Hypothalamus (tissue), 51 donors: ENCODE results near the gene ZMYM4.
"Not testable (repeated sequence)": the region's sequence is repeated elsewhere in the genome, so short reads cannot be mapped to it uniquely, and the experiment has no call there.

Source experiments
- DNase-seq, 51 donors: peaks; one replicate each; lab custom pipeline; 2025; lab: John Stamatoyannopoulos, UW

The ZMYM4 gene

DNA sequence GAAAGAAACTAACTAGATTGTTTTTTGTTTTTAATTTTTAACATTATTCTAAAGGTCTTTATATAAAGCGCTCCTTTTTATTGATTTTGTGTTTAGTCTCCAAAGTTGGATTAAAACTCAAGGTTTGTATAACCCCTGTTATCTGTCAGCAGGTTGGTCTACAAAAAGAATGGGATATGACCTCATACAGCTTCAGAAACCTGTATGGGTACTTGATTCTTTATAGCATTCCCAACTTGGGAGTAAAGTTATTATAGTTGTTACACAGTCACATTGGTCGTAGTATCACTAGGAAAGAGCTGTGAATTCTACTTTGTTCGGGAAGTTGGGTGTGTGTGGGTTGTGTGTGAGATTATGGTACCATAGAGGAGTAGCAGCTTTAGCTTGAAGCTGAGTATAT lies 52.4 kb downstream of the ZMYM4 start:
- no peak for DNase-seq

DNA sequence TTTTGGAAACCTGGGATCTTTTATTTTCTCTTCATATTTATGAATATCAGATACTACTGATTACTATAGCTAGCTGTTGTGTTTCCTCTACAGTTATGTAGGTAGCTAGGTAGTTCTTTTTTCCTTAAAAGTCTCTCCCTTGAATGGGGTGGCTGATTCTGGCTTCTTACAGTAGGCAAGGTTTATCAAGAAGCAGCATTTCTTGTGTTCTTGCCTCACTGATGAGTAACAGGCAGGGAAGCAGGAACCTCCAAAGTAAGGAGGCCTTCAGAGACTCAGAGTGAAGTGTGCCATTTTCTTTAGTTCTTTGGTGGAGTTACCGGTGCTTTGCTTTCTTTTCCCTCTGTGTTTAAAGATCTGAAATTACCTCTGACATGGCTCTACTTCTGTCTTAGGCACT lies 56.0 kb downstream of the ZMYM4 start:
- DNase-seq: no peak

DNA sequence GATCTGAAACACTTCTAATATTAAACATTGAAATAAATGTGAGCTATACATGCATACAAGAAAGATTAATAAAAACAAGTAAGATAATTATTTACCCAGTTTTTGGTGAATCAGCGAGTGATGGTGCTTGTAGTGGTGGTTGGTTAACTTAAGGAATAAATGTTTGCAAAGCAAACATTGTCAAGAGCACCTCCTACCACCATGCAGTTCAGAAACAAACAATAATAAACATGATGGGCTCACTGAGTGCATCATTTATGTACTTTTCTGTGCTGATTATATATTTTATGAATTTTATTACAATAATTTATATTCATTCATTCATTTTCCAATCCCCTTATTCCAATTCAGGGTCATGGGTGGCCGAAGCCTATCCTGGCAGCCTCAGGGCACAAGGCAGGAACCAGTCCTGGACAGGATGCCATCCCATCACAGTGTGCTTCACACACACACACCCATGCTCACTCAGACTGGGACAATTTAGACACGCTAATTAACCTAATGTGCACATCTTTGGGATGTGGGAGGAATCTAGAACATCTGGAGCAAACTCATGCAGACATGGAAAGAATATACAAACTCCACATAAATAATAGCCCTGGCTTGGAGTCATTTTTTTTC lies 57.8 kb downstream of the ZMYM4 start:
- no peak for DNase-seq

DNA sequence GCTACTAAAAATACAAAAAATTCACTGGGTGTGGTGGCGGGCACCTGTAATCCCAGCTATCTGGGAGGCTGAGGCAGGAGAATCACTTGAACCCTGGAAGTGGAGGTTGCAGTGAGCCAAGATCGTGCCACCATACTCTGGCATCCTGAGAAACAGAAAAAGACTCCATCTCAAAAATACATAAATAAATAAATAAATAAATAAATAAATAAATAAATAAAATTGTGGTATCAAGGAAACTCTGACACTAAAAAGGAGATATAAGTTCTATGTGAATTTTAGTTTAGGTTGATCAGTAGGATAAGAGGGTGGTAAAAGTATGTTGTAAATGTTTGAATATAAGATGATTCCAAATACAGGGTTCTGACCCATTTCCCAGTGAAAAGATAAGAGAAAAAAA lies 63.1 kb downstream of the ZMYM4 start:
- DNase-seq: not testable (repeated sequence)

DNA sequence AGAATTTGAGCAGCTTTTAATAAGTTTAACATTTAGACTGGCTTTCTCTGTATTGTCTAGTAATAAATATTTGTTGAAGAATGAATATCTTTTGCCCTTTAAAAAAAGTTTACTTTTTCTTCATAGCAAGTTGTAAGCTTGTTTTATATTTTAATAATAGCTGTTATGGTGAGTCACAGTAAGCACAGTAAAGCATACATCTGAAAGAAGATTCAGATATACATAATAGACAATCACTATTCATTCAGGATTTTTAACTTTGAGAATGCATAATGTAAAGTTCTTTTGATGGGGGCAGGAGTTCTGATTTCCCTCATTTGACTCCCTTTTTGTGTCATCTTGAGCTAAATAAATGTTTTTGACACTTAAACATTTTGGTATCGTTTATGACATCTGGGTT lies 66.0 kb downstream of the ZMYM4 start:
- DNase-seq: no peak

DNA sequence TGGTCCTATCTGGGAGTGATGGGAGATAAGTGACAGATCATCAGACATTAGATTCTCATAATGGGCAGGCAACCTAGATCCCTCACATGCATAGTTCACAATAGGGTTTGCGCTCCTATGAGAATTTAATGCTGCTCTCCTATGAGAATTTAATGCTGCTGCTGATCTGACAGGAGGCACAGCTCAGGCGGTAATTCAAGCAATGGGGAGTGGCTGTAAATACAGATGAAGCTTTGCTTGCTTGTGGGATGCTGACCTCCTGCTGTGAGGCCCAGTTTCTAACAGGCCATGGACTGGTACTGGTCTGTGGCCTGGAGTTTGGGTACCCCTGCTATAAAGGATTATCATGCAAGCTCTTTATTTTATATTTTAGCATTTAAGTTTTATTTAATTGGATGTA lies 72.0 kb downstream of the ZMYM4 start:
- DNase-seq: no peak

DNA sequence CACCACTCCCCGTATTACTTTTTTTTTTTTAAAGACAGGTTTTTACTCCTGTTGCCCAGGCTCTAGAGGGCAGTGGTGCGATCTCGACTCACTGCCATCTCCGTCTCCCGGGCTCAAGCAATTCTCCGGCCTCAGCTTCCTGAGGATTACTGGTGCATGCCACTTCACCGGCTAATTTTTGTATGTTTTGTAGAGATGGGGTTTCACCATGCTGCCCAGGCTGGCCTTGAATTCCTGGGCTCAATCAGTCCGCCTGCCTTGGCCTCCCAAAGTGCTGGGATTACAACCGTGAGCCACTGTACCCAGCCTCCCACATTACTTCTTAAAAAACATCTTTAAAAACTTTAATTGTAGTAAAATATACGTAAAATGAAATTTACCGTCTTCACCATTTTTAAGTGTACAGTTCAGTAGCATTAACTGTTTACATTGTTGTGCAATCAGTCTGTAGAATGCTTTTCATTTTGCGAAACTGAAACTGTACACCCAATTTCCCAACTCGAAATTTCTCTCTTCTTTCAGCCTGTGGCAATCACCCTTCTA lies 77.0 kb downstream of the ZMYM4 start:
- DNase-seq: no peak

DNA sequence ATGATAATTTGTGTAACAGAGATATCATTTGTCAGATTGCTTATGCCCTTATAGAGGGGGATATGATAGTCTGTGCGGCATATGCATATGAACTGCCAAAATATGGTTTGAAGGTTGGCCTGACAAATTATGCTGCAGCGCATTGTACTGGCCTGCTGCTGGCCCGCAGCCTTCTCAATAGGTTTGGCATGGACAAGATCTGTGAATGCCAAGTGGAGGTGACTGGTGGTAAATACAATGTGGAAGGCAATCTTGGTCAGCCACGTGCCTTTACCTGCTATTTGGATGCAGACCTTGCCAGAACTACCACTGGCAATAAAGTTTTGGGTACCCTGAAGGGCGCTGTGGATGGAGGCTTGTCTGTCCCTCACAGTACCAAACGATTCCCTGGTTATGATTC lies 82.4 kb downstream of the ZMYM4 start:
- DNase-seq: no peak

DNA sequence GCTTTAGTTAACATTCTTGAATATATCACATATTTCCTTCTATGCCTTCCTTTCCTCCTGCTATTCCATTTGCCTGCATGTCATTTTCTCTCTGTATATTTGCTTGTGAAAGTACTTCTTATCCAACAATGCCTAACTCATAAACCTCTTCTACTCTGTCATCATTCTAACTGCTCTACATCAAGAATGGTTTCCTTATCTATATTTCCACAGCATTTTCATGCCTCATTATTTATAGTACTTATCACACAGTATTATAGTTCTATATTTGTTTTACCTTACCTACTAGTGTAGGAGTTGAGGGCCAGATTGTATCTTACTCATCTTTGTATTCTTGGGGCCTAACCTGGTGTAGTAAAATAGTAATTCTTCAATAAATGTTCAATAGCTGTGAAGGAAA lies 91.5 kb downstream of the ZMYM4 start:
- no peak for DNase-seq

DNA sequence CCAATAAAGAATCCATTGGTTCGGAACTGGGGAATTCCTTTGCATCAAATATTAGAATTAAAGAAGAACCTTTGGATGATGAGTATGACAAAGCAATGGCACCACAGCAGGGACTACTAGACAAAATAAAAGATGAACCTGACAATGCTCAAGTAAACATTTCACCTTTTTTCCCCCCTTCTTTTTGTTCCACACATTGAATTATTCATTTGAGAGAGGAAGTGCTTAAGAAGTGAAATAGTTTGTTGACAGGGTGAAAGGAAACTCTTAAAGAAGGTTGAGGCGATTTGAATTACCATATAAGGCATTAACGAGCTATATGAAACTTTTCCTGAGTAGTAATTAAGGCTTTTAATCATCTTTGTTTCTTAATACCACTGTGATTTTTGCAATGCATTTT lies 93.1 kb downstream of the ZMYM4 start:
- no peak for DNase-seq

DNA sequence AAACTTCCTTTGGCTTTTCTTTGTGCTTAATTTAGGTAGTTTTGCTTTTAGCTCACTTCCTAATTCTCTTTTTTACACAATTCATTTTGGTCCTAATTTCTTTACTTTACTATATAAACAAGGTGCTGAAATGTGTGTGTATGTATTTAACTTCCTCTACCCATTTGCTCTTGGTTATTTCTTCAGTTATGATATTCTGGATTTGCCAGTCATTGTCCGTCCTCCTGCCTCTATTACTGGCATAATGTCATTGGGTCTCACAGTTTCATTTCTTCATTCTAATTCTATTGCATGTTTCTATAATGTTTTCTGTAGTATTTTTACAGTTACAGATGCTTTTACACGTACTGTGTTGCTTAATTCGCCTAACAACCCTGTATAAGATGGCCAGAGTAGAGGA lies 96.2 kb downstream of the ZMYM4 start:
- DNase-seq: no peak

DNA sequence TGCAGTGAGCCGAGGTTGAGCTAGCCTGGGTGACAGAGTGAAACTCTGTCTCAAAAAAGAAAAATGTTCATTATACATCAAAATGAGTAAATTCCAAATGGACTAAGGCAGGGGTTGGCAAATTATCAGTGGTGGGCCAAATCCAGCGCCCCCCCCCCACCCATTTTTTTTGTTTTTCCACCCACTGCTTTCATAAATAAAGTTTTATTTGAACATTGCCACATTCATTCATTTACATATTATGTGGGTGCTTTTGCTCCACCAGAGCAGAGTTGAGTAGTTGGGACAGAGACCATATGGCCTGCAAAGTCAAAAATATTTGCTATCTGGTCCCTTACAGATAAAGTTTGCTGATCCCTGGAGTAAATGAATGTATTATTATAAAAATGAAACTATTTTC lies 99.4 kb downstream of the ZMYM4 start:
- no peak for DNase-seq

DNA sequence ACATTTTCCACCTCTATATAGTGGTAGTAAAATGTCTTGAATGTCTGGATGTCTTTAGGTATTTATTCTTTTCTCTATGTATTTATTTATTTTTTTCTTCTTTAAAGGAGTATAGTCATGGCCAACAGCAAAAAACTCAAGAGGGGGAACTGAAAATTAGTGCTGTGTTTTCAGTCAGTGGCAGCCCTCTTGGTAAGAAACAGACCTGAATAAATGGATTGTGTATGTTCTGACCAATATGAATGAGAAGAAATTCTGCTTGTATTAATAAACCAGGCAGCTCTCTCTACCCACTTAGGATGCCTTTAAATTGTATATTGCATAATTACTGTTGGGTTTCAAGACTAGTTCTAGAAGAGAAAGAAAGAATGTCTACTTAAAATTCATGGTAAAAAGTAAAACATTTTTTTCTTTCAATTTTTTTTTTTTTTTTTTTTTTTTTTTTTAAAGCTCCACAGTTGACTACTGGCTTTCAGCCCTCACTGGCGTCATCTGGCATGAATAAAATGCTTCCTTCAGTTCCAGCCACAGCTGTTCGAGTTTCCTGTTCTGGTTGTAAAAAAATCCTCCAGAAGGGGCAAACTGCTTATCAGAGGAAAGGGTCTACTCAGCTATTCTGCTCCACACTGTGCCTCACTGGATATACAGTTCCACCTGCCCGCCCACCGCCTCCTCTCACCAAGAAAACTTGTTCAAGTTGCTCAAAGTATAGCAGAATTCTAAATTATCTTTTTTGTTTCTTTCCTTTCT lies 101.6 kb downstream of the ZMYM4 start:
- peak in 38 of 51 donors; percentile 1 to 65 (median 22) for DNase-seq

DNA sequence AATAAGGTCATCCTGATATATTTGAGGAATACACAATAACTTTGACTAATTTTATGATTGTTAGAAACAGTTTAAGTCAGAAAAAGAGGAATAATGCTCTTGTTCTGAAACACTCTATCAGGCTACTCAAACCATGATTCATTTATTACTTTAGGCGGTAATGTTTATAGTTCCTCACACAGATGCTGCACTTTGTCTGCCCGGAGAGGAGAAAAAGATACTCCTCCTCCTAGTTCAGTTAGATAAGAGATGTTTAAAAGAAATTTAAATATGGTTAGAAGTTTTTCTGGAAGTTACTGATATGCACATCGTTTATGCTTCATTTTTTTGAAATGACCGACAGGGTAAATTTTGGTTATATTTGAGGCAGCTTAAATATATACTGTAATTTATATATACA lies 103.0 kb downstream of the ZMYM4 start:
- DNase-seq: no peak

DNA sequence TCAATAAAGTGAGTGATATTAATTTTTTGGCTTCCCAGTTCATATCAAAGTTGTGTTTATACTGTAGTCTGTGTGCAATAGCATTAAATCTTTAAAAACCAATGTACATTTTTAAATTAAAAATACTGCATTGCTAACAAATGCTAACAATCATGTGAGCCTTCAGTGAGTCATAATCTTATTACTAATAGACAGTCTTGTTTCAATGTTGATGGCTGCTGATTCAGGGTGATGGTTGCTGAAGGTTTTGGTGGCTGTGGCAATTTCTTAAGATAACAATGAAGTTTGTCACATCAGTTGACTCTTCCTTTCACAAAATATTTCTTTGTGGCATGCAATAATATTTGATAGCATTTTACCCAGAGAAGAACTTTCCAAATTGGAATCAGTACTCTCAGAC lies 109.0 kb downstream of the ZMYM4 start:
- DNase-seq: no peak

DNA sequence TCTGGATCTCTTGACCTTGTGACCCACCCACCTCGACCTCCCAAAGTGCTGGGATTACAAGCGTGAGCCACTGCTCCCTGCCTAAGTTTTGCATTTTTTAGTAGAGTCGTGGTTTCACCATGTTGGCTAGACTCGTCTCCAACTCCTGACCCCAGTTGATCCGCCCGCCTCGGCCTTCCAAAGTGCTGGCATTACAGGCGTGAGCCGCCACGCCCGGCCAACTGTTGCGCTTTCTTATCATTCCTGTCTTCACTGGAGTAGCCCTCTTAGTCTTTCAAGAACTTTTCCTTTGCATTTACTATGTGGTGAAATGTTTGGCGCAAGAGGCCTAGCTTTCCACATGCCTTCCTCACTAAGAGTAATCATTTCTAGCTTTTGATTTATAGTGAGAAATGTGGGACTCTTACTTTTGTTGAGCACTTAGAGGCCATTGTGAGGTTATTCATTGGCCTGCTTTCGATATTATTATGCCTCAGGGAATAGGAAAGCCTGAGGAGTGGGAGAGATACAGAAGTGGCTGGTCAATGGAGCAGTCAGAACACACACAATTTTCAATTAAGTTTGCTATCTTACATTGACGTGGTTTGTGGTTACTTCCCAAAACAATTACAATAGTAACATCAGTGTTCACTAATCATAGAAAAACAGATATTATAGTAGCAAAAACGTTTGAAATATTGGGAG lies 111.0 kb downstream of the ZMYM4 start:
- no peak for DNase-seq

DNA sequence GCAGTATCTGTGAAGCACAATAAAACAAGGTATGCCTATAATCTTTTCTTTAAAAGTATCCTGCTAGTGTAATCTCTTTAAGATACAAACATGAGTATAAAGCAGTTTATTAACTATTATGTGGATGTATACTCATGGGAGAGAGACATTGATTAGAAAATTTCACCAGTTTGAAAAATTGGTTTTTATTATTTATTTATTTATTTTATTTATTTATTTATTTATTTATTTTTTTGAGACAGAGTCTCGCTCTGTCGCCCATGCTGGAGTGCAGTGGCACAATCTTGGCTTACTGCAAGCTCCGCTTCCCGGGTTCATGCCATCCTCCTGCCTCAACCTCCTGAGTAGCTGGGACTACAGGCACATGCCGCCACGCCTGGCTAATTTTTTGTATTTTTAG lies 111.6 kb downstream of the ZMYM4 start:
- DNase-seq: not testable (repeated sequence)

DNA sequence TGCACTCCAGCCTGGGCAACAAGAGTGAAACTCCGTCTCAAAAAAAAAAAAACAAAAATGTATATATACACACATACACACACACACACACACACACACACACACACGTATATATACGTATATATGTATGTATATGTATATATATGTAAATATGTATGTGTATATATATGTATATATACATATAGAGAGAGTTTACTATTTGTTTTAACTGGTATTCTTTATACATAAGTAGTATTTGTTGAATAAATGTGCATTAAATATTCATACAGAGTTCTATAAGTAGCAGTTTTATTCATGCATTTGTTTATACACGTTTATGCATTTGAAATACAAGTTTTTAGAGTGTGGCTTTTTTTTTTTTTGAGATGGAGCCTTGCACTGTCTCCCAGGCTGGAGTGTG lies 113.6 kb downstream of the ZMYM4 start:
- no peak for DNase-seq

DNA sequence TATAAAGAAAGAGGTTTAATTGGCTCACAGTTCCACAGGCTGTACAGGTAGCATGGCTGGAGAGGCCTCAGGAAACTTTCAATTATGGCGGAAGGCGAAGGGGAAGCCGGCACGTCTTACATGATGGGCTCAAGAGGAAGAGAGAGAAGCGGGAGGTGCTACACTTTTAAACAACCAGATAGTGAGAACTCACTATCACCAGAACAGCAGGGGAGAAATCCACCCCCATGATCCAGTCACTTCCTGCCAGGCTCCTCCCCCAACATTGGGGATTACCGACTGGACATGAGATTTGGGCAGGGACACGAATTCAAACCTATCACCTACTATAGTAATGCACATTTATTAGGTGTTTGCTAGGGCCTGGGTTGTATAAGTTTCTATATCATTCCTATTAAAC lies 117.8 kb downstream of the ZMYM4 start:
- no peak for DNase-seq

DNA sequence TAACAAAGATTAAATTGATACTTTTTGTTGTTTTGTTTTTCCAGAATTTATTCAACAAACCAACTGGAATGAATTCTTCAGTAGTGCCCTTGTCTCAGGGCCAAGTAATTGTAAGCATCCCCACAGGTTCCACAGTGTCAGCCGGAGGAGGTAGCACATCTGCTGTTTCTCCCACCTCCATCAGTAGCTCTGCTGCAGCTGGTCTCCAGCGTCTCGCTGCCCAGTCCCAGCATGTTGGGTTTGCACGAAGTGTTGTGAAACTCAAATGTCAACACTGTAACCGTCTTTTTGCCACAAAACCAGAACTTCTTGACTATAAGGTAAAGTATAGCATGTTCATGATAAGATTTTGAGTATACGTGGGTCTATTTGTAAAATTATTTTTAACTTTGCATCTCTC lies 118.5 kb downstream of the ZMYM4 start:
- DNase-seq: no peak

DNA sequence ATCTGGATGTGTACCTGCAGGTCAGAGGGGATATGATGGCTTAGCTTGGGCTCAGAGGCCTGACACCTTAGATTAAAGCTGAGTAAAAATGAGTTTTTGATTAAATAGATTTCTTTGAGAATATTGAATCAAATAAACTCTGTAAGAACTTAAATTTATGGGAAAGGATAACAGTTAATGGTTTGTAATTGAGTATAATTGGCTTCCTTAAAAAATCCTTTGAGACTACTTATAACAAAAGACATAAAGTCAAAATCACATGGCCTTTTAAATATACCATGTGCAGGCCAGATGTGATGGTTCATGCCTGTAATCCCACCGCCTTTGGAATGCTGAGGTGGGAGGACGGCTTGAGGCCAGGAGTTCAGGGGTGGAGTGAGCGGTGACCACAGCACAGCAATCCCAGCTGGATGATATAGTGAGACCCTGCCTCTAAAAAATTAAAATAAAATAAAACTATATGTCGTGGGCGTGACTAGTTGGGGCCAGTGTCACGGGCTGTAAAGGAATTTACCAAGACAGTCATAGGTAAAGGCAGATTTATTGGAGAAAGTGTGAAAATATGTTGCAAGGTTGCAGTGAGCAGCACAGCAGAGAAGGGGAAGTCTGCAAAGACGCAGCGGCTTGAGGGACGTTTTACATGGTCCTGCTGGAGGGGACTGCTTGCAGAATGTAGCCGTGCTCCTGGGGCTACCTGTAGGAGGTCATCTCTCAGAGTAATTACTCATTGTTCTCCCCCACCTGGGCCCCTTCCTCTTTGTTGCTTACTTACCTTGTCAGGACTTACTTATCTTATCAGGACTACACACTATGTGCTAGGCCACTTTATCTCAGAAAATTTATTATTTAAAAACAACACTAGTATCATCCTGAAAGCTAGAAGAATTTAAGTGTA lies 122.3 kb downstream of the ZMYM4 start:
- DNase-seq: no peak
